IPS DF 19.7 (cell line): ENCODE measurements around the gene TRPC4AP.

ENCODE experiments used
- DNase-seq: peaks from one replicate; pipeline ENCODE4 v3.0.0-alpha.2; 2013; ENCODE audit warnings: low read depth, low spot score

The TRPC4AP gene

DNA sequence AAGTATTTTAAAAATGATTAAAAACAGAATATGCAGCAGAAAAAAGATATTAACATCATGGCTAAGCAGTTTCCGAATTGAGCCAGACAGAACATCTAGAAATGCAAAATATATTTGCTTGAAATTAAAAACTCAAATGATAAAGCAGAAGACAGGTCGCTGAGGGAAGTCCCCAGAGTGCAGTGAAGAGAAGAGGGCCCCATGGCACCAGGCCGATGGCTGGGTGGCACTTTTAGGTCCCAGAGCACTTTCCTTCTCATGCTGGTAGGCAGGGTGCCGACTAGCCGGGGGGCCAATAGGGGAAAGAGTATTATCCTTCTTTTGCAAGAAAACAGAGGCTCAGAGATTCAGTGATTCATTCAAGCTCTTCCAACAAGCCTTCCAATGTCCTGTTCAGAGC lies 78.1 kb downstream of the TRPC4AP start:
- no peak for DNase-seq

DNA sequence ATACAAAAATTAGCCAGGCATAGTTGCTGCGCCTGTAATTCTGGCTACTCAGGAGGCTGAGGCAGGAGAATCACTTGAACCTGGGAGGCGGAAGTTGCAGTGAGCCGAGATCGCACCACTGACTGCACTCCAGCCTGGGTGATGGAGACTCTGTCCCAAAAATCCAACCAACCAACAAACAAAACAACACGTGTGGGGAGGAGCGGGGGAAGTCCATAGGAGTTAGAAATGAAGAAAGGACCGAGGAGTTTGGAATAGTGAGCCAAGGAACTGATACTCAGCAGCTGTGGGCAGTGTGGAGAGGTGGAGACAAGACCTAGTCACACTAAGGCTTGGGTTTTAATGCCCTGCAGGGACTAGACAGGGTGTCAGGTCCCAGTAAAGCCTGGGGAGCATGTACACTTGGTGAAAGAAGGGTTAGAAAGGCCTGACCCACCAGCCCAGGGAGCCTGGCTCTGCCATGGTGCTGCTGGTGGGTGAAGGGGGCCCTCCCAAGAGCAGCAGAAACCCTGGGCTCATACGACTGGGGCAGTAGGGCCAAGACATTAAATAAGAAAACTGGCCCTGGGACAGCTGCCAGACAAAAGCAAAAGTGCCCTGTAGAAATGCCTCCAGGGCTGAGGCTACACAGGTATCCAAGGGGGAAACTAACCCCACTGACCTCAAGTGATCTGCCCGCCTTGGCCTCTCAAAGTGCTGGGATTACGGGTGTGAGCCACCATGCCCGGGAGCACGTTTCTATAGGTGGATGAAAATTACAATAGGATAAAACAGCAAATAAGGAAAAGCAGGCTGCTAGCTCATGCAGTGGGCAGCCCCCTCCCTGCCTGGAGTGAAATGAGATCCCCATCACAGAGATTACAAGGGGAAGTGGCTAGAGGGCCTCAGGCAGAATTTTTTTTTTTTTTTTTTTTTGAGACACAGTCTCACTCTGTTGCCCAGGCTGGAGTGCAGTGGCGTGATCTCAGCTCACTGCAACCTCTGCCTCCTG lies 78.9 kb downstream of the TRPC4AP start:
- DNase-seq: no peak

DNA sequence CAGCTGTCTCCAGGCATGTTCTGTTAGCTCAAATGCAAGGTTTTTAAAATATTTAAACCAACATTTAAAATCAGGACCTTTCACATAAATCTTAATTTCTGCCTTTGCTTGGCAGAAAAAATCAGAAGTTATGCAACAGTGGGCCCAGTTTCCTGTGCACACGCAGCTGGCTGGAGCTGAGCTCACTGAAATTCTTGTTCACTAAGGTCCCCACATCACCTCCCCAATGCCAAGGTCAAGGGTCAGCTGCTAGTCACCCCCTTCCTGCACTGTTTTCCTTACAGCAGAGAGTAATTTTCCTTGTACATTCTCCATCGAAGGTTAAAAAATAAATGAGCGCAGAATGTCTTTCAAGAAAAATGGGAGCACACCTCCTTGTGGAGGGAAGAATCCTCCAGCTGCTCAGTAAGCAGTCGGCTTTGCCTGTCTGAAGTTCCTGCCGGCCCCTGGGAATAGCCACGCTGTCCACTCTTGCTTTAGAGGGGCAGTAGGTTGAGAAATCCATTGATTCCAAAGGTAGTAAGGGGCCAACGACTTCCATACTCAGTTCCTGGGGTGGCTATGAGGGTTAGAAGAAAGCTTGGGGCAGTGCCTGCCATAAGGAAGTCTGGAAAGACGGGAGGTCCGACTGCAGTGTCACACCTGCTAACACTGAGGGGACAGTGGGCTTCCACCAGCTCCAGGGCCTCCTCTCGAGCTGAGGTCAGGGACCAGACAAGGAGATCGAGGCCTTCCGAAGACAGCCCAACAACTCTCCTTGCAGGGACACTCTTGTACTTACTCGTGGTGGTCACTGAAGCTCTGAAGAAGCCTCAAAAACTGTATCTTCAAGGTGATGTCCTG lies 80.2 kb downstream of the TRPC4AP start:
- DNase-seq: no peak

DNA sequence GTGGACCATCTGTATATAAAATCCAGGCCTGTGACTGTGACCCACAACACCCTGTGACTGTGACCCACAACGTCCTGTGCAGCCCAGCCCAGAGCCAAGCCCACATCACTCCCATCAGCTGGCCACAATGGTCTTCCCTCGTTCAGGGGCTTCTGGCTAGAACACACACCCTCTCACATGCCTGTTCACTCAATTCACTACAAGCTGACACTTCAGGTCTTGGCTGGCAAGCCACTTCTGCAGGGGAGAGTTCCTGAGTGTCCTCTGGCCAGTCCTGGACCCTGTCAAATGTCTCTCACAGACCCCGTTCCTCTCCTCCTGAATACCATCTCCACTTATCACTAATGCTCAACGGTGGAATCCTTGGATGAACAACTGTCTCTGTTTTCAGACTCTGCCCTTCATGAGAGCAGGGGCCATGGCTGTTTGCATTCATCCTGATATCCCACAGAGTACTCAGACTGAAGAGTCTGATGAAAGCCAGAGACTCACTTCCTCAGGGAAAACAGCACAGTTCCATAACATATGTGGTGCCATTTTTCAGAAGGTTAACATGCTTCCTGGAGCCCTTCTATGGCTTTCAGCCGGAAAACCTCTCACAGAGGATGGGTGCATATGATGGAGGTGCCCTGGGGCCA lies 80.9 kb downstream of the TRPC4AP start:
- no peak for DNase-seq

DNA sequence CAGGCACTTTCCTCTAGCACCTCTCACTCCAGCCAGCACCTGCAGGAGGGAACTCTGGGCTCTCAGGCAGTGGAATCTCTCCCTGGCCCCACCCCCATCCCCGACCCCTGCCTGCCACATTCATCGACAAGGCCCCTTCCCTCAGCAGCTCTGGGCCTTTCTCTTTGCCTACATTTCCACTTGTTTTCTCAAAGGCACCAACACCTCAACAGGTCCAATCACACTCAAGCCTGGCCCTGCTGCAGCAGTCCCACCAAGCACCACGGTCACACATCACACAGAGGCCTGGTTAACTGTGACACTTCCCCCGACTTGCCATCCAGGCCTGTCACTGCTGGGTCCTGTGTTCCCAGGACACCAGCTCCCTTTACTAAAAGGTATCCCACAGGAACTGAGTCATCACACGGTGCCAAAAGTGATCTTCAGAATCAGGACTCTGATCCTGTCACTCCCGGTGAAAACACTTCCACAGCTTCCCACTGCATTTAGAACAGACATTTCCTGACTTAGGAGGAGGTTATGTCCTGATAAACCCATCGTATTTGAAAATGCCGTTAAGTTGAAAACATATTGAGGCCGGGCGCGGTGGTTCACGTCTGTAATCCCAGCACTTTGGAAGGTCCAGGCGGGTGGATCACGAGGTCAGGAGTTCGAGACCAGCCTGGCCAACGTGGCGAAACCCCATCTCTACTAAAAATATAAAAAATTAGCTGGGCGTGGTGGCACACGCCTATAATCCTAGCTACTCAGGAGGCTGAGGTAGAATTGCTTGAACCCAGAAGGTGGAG lies 82.0 kb downstream of the TRPC4AP start:
- no peak for DNase-seq

DNA sequence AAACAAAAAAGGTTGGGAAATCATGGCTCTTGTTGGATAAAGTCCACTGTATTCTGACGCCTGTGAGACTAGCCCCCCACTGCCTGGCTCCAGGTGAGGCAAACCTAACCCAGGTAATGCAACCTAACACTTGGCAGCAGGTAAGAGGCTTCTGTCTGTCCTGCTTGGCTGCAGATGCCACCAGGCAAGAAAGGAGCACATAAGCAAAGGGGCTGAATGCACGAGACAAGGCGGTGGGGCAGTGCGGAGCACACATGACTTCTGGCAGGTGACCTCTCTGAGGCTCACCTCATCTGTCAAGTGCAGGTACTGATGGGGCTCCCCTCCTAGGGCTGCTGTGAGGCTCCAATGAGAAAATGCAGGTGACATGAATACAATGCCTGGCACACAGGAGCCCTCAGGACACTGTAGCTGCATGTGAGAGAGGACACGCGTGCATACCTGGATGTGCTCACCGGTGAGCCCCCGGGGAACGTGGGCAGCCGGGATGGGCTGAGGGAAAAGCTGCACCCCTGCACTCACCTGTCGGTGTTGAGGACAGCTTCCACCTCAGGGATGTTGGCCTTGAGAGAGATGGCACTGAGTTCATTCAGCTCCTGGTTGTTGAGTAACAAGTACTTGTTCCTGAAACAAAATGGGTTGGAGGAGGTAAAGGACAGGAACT lies 82.8 kb downstream of the TRPC4AP start:
- DNase-seq: no peak

DNA sequence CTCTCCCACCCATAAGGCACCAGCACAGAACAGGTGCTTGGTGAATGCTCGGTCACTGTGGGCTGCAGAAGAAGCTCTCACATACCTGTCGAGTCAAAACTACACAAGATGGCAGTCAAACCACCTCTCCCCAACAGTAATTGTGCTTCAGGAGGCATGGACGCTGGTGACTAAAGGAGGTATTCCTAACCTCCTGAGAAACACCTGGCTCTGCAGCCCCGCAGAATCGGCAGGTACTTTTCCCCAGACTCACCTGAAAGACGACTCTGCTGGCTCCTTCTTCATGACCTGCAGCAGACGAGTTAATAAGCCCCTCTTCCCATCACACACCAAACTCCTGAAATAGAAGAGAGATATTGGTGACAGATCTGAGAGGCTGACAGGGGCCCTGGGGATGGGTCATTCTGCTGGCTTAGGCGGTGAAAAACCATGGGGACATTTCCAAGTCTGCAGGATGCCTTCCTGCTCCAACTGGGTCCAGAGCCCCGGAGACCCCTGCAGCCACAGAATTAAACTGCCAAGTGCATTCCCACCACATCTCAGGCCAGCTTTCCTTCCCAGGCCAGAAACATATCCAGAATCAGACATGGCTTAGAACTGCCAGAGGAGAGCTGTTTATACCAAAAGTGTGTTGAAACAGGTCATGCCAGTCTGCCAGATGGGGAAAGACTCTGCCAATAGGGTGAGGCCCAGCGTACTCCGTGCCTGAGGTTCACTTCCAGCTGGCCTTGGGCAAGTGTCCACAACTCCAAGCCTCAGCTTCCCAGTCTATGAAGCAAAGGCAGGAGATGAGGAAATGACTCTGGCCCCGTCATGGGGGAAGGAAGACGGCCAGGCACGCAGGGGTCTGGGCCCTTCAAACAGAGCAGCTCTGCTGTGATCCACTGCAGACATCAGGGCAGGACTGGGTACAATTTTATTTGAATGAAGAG lies 83.9 kb downstream of the TRPC4AP start:
- DNase-seq: no peak

DNA sequence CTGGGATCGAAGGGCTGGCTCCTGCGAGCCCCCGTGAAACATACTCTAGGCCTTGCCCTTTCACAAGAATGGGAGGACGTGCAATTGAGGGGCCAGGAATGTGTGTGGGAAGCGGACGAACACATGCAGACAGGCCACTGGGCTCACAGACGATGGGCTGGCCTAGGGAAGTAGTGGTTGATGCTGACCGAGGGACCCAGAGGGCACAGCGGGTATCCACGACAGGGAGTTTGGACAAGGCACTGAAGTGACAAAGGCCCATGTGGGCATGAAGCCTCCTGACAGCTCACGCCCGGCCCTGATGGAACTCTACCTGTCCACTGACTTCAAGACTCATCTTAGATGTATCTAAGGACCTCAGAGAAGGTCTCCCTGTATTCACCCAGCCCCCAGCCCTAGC lies 84.7 kb downstream of the TRPC4AP start:
- DNase-seq: no peak

DNA sequence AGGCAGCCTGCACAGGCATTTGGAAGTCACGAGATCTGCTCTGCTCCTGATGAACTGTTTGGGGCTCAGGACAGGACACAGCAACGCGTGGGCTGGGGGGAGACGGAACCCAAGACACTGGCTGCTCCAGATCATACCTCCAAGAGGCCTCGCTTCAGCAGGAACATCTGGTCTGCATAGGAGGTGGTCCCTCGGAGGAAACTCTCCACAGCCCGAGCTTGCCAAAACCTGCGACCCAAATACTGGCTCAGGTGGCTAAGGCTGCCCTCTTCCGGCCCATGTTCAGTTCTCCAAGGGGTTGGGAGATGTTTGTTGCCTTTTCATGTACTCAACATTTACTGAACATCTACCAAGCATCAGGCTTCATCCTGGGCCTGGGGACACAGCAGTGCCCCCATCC lies 85.2 kb downstream of the TRPC4AP start:
- no peak for DNase-seq

DNA sequence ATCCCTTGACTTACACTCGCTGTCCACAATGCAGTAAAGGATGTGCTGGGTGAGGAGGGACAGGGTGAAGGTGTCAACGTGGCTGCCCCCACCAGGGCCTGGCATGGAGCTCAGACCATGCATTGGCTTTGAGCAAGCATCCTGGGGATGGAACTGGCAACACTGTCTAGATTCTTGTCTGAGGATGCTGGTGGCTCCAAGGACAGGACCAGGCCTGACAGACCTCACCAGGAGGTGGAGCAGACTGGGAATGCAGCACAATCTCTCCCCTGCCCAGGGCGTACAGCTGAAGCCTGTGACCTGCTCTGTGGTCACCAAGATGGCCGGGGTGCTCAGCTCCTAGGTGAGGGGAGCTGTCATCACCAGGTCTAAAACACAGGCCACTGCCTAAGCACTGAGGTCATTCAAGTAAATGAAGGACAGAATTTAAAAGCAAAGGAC lies 86.1 kb downstream of the TRPC4AP start:
- DNase-seq: no peak

DNA sequence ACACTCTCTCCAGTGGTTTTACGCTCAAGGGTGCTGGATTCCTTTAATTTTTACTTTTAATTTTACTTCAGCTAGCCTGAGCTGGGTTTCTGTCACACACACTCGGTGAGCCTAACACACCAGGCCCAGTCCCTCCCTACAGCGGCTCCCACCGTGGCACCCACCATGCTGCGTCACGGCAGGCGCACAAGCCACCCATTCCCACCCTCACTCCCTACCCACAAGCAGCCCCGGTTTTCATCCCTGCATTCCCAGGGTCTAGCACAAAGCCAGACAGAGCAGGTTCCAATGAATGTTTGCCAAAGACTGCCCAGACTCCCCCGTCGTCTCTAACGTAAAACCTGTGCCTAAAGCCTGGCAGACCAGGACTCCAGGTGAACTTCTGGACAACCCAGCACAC lies 86.6 kb downstream of the TRPC4AP start:
- DNase-seq: no peak

DNA sequence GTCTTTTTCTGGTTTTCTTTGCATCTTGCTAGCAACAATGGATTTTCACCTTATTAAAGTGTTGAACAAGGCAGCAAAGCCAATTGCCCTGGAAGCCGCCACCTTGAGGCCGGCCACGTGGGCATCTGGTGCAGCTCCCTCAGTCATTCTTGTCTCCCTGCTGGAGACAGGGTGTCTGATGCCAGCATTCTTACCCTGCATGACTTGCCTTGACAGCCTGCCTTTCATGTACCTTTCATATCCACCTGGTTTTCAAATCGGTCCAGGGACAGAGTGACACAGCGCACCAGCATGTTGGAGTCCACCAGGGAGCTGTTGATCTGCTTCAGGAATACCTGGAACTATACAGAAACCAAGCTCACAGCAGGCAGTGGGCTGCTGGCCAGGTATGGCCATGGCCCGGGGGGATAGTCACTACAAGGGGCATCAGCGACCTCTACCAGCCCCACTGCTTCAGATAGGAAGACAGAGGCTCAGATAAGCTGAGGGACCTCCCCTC lies 87.1 kb downstream of the TRPC4AP start:
- no peak for DNase-seq

DNA sequence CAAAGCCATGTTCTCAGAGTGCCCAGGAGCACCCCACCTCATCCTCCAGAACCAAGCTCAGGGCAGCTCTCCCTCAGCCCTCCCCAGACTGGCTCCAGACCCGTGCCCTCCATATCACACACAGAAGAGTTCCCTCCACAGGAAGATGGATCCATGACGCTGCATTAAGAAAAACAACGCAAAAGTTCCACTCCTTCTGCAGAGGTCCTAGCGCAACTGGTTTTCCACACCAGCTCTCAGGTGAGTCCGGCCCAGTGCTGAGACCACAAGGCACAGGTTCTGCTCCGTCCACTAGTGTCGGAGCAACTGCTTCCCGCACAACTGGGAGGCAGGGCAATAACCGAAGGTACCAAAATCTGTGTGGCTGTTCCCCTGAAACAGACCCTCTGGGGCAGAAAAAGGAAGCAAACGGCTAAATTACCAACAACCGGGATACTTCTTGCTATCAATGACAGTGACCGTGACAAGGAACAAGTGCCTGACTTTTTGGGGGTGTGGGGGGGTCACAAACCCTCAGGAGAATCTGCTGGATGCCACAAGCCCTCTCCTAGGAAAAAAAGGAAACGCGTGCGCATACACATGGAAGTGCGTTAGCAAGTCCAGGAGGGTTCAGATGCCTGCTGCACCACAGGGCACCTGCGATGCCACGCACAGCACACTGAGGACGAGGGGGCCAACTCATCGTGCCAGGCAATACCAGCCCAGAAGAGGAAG lies 87.7 kb downstream of the TRPC4AP start:
- DNase-seq: no peak

DNA sequence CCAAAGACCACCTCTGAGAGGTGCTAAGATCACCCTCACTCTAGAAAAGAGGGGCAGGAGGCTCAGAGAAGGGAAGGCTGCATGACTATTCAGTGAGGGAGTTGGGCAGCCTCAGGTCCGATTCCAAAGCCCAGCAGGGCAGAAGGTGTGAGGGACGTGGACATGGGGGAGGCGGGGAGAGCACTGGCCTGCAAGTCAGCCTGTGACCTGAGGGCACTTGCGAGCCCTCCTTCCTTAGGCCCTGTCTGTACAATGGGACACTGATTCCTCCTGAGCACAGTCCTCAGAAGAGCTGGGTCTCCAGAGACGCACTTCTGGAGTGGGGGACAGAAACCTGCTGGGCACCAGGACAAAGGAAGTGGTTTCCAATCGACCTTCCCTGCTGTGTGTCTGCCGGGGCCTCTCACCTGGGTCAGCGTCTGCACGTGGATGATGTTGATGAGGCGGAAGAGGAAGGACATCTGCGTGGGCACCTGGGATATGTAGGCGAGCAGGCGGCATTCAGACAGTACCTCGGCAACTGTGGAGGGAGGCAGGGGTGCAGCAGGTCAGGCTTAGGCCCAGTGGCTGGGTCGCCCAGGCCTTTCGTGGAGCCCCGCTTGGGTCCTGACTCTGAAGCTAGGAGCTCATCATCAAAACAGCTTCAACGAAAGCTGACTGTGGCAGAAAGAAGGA lies 88.4 kb downstream of the TRPC4AP start:
- DNase-seq: no peak

DNA sequence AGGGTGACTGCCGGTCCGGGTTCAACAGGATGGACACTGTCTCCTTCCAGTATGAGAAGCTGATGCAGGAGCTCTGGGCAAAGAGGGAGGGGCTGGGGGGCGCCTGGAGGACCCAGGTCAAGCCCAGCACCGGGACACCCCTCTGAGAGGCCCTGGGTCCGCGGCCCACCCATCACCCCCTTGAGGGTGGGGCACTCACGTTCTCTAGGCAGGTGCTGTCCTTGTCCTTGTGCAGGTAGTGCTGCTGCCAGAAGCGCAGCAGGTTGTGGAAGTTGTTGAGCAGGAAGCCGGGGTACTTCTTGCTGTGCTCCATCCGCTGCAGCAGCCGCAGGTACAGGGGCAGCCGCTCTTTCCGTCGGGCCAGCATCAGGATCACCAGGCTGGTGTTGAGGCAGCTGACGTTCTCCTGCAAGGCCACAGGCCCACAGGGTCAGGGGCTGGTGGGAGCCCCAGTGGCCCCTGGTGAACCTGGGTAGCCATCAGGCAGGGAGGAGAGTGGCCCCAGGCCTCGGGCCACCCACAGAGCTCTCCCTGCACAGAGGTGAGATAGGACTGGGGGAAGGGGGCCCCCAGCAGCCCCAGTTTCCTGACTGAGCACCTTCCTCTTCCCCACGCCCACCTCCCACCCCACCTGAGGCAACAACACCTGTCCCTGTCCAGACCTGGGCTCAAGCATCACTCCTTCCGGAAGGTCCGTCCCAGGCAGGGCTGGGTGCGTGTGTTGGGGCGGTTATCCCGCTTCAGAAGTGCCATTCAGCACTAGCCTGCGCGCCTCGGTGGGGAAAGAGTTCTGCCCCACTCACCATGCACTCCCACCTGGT lies 89.2 kb downstream of the TRPC4AP start:
- DNase-seq: no peak

DNA sequence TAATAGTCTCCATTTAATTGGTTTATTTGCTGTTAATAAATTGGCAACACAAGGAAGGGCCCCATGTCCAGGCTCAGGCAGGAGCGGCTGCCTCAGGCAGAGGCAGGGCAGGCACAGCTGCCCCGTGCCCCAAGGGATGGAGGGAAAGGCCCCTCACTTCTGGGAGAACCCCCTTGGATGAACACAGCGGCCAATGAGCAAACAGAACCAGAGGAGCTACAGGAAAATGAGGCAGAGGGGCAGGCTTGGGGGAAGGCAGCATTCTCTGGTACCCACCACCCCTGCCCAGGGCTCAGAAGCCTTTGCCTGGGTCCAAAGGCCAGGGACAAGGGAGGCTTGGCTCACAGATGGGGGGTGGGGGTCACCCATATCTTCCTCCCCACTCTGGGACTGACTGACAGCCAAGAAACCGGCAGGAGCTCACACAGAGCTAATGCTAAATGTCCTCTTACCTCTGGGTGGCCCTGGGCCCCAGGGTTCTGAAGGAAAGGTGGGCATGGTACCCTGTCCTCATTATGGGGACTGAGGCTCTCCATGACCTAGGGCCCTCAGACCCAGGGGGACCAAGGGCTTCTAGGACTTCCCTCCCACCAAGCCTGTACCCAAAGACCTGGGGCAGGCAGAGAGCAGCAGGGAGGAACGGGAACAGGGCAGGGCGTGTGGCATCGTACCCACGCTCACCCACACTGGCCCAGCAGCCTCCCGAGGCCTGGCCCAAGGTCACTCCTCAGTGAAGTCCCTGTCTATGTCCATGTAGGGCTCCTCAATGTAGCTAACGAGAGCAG lies 90.0 kb downstream of the TRPC4AP start:
- DNase-seq: no peak
